K562 (cell line): Measurements from ENCODE around the gene SCN4B. TPM values are rescaled to one million over a fixed set of nuclear protein-coding genes. Genes with fewer than 3 reads are reported as not detected.

Source experiments
- ATAC-seq: fragments of 200-7000 bp; cut with Tn5 transposase; 3 replicates; pipeline ENCODE4 v1.9.1; 2020; ENCODE audit warnings: moderate library complexity
- BruUV-seq: library from RNA; stranded (reverse); fragments of 400-500 nt; replicated peaks from 2 replicates; lab custom pipeline; 2021; lab: Mats Ljungman, UMichigan
- CTCF ChIA-PET: fragments of 300-600 bp; formaldehyde crosslinking; extraction: SDS; loops from one replicate; lab custom pipeline; 2021; ENCODE audit warnings: low intra/inter-chr PET ratio; lab: Yijun Ruan, JAX
- POLR2A ChIA-PET: fragments of 300-600, 350-650 bp; sonication (Branson Sonifier 250); formaldehyde crosslinking; extraction: SDS; loops from one replicate; lab custom pipeline; 2021; ENCODE audit warnings: antibody characterized with exemption, inconsistent platforms; lab: Yijun Ruan, JAX
- DNase-seq, 4 experiments: peaks; one replicate each; pipeline versions ENCODE4 v3.0.0 to v3.0.0-alpha.2; 2011 to 2018; ENCODE audit warnings: low spot score in 3 of 4, mixed read lengths in 3 of 4; ENCODE audit errors: extremely low read depth in 1 of 4
- FAIRE-seq: peaks from 2 replicates; lab custom pipeline; 2011; peaks lifted over from hg19 to GRCh38; lab: Jason Lieb, UNC
- H2AFZ ChIP-seq: 2 replicates; pipeline ENCODE4 v1.6.0; 2011; ENCODE audit warnings: low read depth, low read length, control low read depth, inconsistent platforms
- H3K27ac ChIP-seq: fragments of 200-600 bp; 3 replicates; pipeline ENCODE4 v1.8.0; 2011; ENCODE audit warnings: low read depth, mild to moderate bottlenecking, control low read depth, inconsistent platforms, low read length, moderate library complexity, mixed read lengths; ENCODE audit errors: extremely low read depth
- H3K27me3 ChIP-seq, 2 experiments: fragments of 300-600 bp in 1 of 2; 2 replicates in 1 of 2; 3 replicates in 1 of 2; pipeline versions ENCODE4 v1.6.0 to v1.8.0; 2011; ENCODE audit warnings: inconsistent platforms in 2 of 2, low read length in 2 of 2, mild to moderate bottlenecking in 1 of 2, mixed read lengths in 1 of 2, moderate library complexity in 1 of 2; ENCODE audit not compliant: control insufficient read depth in 2 of 2, insufficient read depth in 2 of 2
- H3K36me3 ChIP-seq: fragments of 300-600 bp; 3 replicates; pipeline ENCODE4 v1.8.0; 2011; ENCODE audit warnings: mild to moderate bottlenecking, low read length, inconsistent platforms; ENCODE audit not compliant: control insufficient read depth, insufficient read depth
- H3K4me1 ChIP-seq, 2 experiments: fragments of 200-600 bp in 1 of 2; replicated peaks in 1 of 2; 2 replicates in 1 of 2; 3 replicates in 1 of 2; pipeline versions ENCODE4 v1.5.1 to v1.8.0; 2011; ENCODE audit warnings: inconsistent platforms in 2 of 2, low read length in 2 of 2, mild to moderate bottlenecking in 1 of 2, mixed read lengths in 1 of 2, moderate library complexity in 1 of 2; ENCODE audit not compliant: control insufficient read depth in 2 of 2, insufficient read depth in 2 of 2
- H3K4me2 ChIP-seq: 2 replicates; pipeline ENCODE4 v1.6.1; 2011; ENCODE audit warnings: low read length, control low read depth, inconsistent platforms, mixed read lengths; ENCODE audit not compliant: insufficient read depth
- H3K4me3 ChIP-seq: fragments of 200-600 bp; sonication (generic), shearing (Covaris generic); 2 replicates; pipeline ENCODE4 v1.5.1; 2016; ENCODE audit warnings: control low read depth, inconsistent platforms
- H3K79me2 ChIP-seq: fragments of 200-600 bp; 3 replicates; pipeline ENCODE4 v1.8.0; 2011; ENCODE audit warnings: low read length, inconsistent platforms; ENCODE audit not compliant: control insufficient read depth, insufficient read depth
- H3K9ac ChIP-seq, 2 experiments: 2 replicates each; pipeline versions ENCODE4 v1.6.0 to v1.6.1; 2011; ENCODE audit warnings: low read depth in 2 of 2, low read length in 2 of 2, control low read depth in 1 of 2, inconsistent platforms in 1 of 2, mild to moderate bottlenecking in 1 of 2, mixed read lengths in 1 of 2; ENCODE audit not compliant: insufficient read depth in 1 of 2
- H3K9me1 ChIP-seq: one replicate; pipeline ENCODE4 v1.6.0; 2011; ENCODE audit warnings: inconsistent platforms, mild to moderate bottlenecking, low read length, moderate library complexity; ENCODE audit not compliant: control insufficient read depth, insufficient read depth
- H3K9me3 ChIP-seq: replicated peaks from 2 replicates; pipeline ENCODE4 v1.5.1; 2011; ENCODE audit warnings: low read depth, low read length, inconsistent platforms; ENCODE audit not compliant: control insufficient read depth, insufficient read depth
- H4K20me1 ChIP-seq: replicated peaks from 2 replicates; pipeline ENCODE4 v1.6.1; 2011; ENCODE audit warnings: low read length, inconsistent platforms, mixed read lengths; ENCODE audit not compliant: control insufficient read depth, insufficient read depth
- BMI1 ChIP-seq: fragments of 150-350 bp; IDR thresholded peaks from 2 replicates; pipeline ENCODE4 v1.6.1; 2014; ENCODE audit warnings: low read length
- FOXK2 ChIP-seq, 2 experiments: fragments of 450-650 bp; IDR thresholded peaks in 1 of 2; conservative IDR thresholded peaks in 1 of 2; 2 replicates each; pipeline ENCODE4 v1.6.1; 2016; ENCODE audit warnings: low read depth in 2 of 2, mild to moderate bottlenecking in 1 of 2
- HDAC3 ChIP-seq: fragments of 450-650 bp; IDR thresholded peaks from 2 replicates; pipeline ENCODE4 v1.6.1; 2018; ENCODE audit warnings: borderline replicate concordance, mild to moderate bottlenecking, moderate library complexity; ENCODE audit not compliant: partially characterized antibody
- HNRNPK ChIP-seq: fragments of 200-400 bp; formaldehyde crosslinking; IDR thresholded peaks from one replicate; pipeline ENCODE4 v1.6.1; 2018; ENCODE audit warnings: mild to moderate bottlenecking, low read depth, low read length; ENCODE audit not compliant: poor library complexity, severe bottlenecking
- KLF6 ChIP-seq: fragments of 250-450 bp; sonication (Bioruptor Pico); IDR thresholded peaks from 2 replicates; pipeline ENCODE4 v1.4.0; 2020; ENCODE audit warnings: mild to moderate bottlenecking, moderate library complexity, borderline replicate concordance
- LEF1 ChIP-seq: fragments of 450-650 bp; IDR thresholded peaks from 2 replicates; pipeline ENCODE4 v1.6.1; 2016; ENCODE audit warnings: mild to moderate bottlenecking
- MYC ChIP-seq, 2 experiments: fragments of 250-450 bp in 1 of 2; sonication (Bioruptor Pico) in 1 of 2; IDR thresholded peaks; 2 replicates each; pipeline versions ENCODE4 v1.5.1 to v1.6.1; 2012 to 2021; ENCODE audit warnings: low read depth in 2 of 2, borderline replicate concordance in 1 of 2, improper control_type of control experiment in 1 of 2, low read length in 1 of 2, mild to moderate bottlenecking in 1 of 2, moderate library complexity in 1 of 2
- POLR2A ChIP-seq: fragments of 450-650 bp; conservative IDR thresholded peaks from 2 replicates; pipeline ENCODE4 v1.6.1; 2016
- RNF2 ChIP-seq: sonication (generic); IDR thresholded peaks from 2 replicates; pipeline ENCODE4 v1.6.1; 2016
- TCF7 ChIP-seq: sonication (generic); IDR thresholded peaks from 2 replicates; pipeline ENCODE4 v1.6.1; 2016; ENCODE audit warnings: antibody characterized with exemption, borderline replicate concordance
- ZEB2 ChIP-seq: fragments of 450-650 bp; IDR thresholded peaks from 2 replicates; pipeline ENCODE4 v1.6.1; 2016
- ZKSCAN3 ChIP-seq: fragments of 250-450 bp; sonication (Bioruptor Pico); IDR thresholded peaks from 2 replicates; pipeline ENCODE4 v1.4.0; 2020
- WGBS: fragments of 100-300 bp; shearing (Covaris generic); methylation state at CpG from one replicate; pipeline ENCODE4 v1.1.6; 2016; ENCODE audit warnings: low coverage, mixed read lengths; ENCODE audit not compliant: insufficient coverage; ENCODE audit errors: missing lambda C conversion rate; 5-methylcytosine and 5-hydroxymethylcytosine counted together
- in situ Hi-C: fragments of 300-500 bp; cut with MboI; formaldehyde crosslinking; loops from 4 replicates; pipeline ENCODE4 v1.15.0; 2018; ENCODE audit warnings: inconsistent platforms, mixed read lengths
- intact Hi-C: fragments of 100-400 bp; cut with micrococcal nuclease; formaldehyde crosslinking; loops from 2 replicates; pipeline ENCODE4 v1.14.2; 2022
- polyA plus RNA-seq, 8 experiments: library from polyadenylated mRNA; depleted of rRNA in 4 of 8; stranded (reverse) in 5 of 8; unstranded in 3 of 8; fragments of >200 nt; fragmentation: Nextera tagmentation in 2 of 8; fragmentation: Illumina TruSeq in 1 of 8; extraction: Ambion mirVana in 2 of 8; extraction: Trizol in 1 of 8; gene quantifications; 2 replicates each; pipeline versions ENCODE4 v1.2.1 to v1.2.3, GENCODE V29; 2011 to 2014; ENCODE audit warnings: inconsistent platforms in 1 of 8, missing spikeins in 1 of 8
- total RNA-seq, 7 experiments: library from RNA; depleted of rRNA in 6 of 7; stranded (reverse); fragments of >200 nt in 6 of 7; fragmentation: Illumina TruSeq in 2 of 7; extraction: Trizol in 2 of 7; gene quantifications; 2 replicates each; pipeline versions ENCODE4 v1.2.1 to v1.2.3, GENCODE V29; 2011 to 2021; ENCODE audit warnings: low replicate concordance in 1 of 7
- TF ChIP-seq, protein P1 (sequence below): fragments of 200-800 bp; sonication (Bioruptor generic); IDR thresholded peaks from 2 replicates; pipeline ENCODE4 v1.6.1; 2017; ENCODE audit warnings: missing genetic modification characterization, missing compliant biosample characterization
- TF ChIP-seq, protein P2 (sequence below): sonication (generic); formaldehyde crosslinking; IDR thresholded peaks from 2 replicates; pipeline ENCODE4 v1.8.1; 2023; ENCODE audit warnings: mild to moderate bottlenecking, missing genetic modification reagents, moderate library complexity

The SCN4B gene
- total and polyA plus RNA-seq, 9 of the 15 experiments (the other 6 are each of a cell fraction or from before 2014, with no cell fraction given): 0.03 TPM; not detected in 8

DNA sequence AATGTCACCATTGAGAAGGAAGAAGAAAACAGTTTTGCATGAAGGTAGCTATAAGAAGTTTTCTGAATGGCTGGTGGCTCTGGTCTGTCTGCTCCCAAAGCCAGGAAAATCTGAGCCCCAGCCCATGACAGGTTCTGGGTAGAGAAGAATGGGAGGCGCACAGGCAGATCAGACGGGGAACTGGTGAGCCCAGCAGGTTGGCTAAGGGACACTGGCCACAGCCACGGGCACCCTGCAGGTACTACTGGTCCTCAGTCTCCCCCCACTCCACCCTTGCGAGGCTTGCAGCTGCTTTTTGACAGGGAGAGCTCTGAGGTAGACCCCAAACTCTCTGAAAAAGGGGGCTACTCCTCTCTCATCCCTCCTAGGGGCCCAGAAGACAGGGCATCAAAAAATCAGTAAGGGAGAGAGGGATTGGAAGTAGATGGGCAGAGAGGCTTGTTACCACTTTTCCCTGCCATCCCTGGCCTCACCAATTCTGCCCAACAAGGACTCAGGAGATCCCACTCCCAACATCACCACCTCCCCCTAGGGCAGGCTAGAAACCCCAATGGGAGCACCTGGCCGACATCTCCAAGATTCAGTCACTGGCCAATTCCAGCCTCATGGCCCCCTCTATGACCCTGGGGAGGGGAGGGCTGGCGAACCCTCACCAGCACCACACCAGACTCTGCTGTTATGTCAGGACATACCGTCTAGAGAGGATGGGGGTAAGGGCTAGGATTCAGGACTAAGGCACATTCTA lies 17.4 kb downstream of the SCN4B start:
- H3K4me3 ChIP-seq: no peak overlapping the region
- DNase-seq (no peak), FAIRE-seq (no peak), ATAC-seq (no peak)
- no peak overlapping the region for H2AFZ ChIP-seq
- no peak overlapping the region for H3K9ac ChIP-seq
- H3K9me1 ChIP-seq: peaks cover 3% of the 10 kb centered on the region
- in situ Hi-C loops: no loop called here
- TF ChIP-seq ZKSCAN3 (no peak), MYC (IDR thresholded peaks at IDR 0.05; ENCODE audit: low read depth, low read length) (no peak), MYC (CRISPR knock-in tag; IDR thresholded peaks at IDR 0.05; ENCODE audit: borderline replicate concordance, low read depth) (no peak)
- BruUV-seq: no TSS peak
- ChIA-PET CTCF (no interaction called here), POLR2A (interaction anchor here (0.7 to 1.0 kb wide), 3 partner anchors 9 to 23 kb away, joined by 3 to 4 read pairs (median 4); no protein-coding TSS in a partner anchor)
- intact Hi-C loops: no loop called here
- H4K20me1 ChIP-seq: no peaks in the 10 kb centered on the region; the same call in 1 of the 2 replicates
- no peak overlapping the region for H3K4me2 ChIP-seq
- no peaks in the 10 kb centered on the region for H3K9me3 ChIP-seq
- no peak overlapping the region for H3K27ac ChIP-seq
- no peaks in the 10 kb centered on the region for H3K79me2 ChIP-seq
- peaks cover 21 to 55% of the 10 kb centered on the region in 2 experiments for H3K27me3 ChIP-seq
- 0% methylated on average over 7 of the region's 7 CpGs for WGBS
- no peaks in the 10 kb centered on the region for H3K36me3 ChIP-seq
- H3K4me1 ChIP-seq: no peaks in the 10 kb centered on the region

GRCh38 chr11:118133816-118134215 lies 18.8 kb downstream of the SCN4B start:
- ChIA-PET CTCF (no interaction called here), POLR2A (interaction anchor here (0.8 kb wide), 1 partner anchor 35 kb away, joined by 4 read pairs; no protein-coding TSS in a partner anchor)
- Histone ChIP-seq H3K79me2 (no peaks in the 10 kb centered on the region), H3K9me3 (no peaks in the 10 kb centered on the region), H3K4me1 (no peaks in the 10 kb centered on the region), H3K9me1 (peaks cover 3% of the 10 kb centered on the region), H4K20me1 (no peaks in the 10 kb centered on the region; the same call in 1 of the 2 replicates), H2AFZ (no peak overlapping the region), H3K4me2 (no peak overlapping the region), H3K27me3 (peaks cover 16 to 50% of the 10 kb centered on the region in 2 experiments), H3K4me3 (no peak overlapping the region), H3K9ac (0 out of 4 replicates have a peak overlapping the region, but pooled peaks of 1 of the 2 experiments have one; percentile 65), H3K36me3 (no peaks in the 10 kb centered on the region), H3K27ac (no peak overlapping the region)
- in situ Hi-C loops (no loop called here), intact Hi-C loops (no loop called here)
- FAIRE-seq (no peak), ATAC-seq (no peak), DNase-seq (no peak)
- TF ChIP-seq LEF1 (no peak), BMI1 (no peak), FOXK2 (conservative IDR thresholded peaks at IDR 0.05 in 1 of 2, IDR thresholded peaks at IDR 0.05 in 1 of 2; ENCODE audit: low read depth in 2 of 2) (no peak), POLR2A (no peak), ZEB2 (no peak), KLF6 (no peak), HNRNPK (no peak), TCF7 (no peak), RNF2 (no peak), HDAC3 (no peak)
- TF ChIP-seq, protein P1, sequence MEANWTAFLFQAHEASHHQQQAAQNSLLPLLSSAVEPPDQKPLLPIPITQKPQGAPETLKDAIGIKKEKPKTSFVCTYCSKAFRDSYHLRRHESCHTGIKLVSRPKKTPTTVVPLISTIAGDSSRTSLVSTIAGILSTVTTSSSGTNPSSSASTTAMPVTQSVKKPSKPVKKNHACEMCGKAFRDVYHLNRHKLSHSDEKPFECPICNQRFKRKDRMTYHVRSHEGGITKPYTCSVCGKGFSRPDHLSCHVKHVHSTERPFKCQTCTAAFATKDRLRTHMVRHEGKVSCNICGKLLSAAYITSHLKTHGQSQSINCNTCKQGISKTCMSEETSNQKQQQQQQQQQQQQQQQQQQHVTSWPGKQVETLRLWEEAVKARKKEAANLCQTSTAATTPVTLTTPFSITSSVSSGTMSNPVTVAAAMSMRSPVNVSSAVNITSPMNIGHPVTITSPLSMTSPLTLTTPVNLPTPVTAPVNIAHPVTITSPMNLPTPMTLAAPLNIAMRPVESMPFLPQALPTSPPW (CRISPR knock-in tag): no peak
- TF ChIP-seq, protein P2, sequence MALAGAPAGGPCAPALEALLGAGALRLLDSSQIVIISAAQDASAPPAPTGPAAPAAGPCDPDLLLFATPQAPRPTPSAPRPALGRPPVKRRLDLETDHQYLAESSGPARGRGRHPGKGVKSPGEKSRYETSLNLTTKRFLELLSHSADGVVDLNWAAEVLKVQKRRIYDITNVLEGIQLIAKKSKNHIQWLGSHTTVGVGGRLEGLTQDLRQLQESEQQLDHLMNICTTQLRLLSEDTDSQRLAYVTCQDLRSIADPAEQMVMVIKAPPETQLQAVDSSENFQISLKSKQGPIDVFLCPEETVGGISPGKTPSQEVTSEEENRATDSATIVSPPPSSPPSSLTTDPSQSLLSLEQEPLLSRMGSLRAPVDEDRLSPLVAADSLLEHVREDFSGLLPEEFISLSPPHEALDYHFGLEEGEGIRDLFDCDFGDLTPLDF: no peak
- WGBS: 4% methylated on average over 10 of the region's 10 CpGs
- BruUV-seq: no TSS peak
